K562 (cell line): ENCODE data around the gene SLC4A3. TPM values are rescaled to one million over a fixed set of nuclear protein-coding genes. Genes with fewer than 3 reads are reported as not detected.

ENCODE experiments used
- ATAC-seq: fragments of 200-7000 bp; cut with Tn5 transposase; 3 replicates; pipeline ENCODE4 v1.9.1; 2020; ENCODE audit warnings: moderate library complexity
- BruUV-seq: library from RNA; stranded (reverse); fragments of 400-500 nt; replicated peaks from 2 replicates; lab custom pipeline; 2021; lab: Mats Ljungman, UMichigan
- CTCF ChIA-PET: fragments of 300-600 bp; formaldehyde crosslinking; extraction: SDS; loops from one replicate; lab custom pipeline; 2021; ENCODE audit warnings: low intra/inter-chr PET ratio; lab: Yijun Ruan, JAX
- POLR2A ChIA-PET: fragments of 300-600, 350-650 bp; sonication (Branson Sonifier 250); formaldehyde crosslinking; extraction: SDS; loops from one replicate; lab custom pipeline; 2021; ENCODE audit warnings: antibody characterized with exemption, inconsistent platforms; lab: Yijun Ruan, JAX
- DNase-seq, 4 experiments: peaks; one replicate each; pipeline versions ENCODE4 v3.0.0 to v3.0.0-alpha.2; 2011 to 2018; ENCODE audit warnings: low spot score in 3 of 4, mixed read lengths in 3 of 4; ENCODE audit errors: extremely low read depth in 1 of 4
- FAIRE-seq: peaks from 2 replicates; lab custom pipeline; 2011; peaks lifted over from hg19 to GRCh38; lab: Jason Lieb, UNC
- H2AFZ ChIP-seq: 2 replicates; pipeline ENCODE4 v1.6.0; 2011; ENCODE audit warnings: low read depth, low read length, control low read depth, inconsistent platforms
- H3K27ac ChIP-seq: fragments of 200-600 bp; 3 replicates; pipeline ENCODE4 v1.8.0; 2011; ENCODE audit warnings: low read depth, mild to moderate bottlenecking, control low read depth, inconsistent platforms, low read length, moderate library complexity, mixed read lengths; ENCODE audit errors: extremely low read depth
- H3K27me3 ChIP-seq, 2 experiments: fragments of 300-600 bp in 1 of 2; 2 replicates in 1 of 2; 3 replicates in 1 of 2; pipeline versions ENCODE4 v1.6.0 to v1.8.0; 2011; ENCODE audit warnings: inconsistent platforms in 2 of 2, low read length in 2 of 2, mild to moderate bottlenecking in 1 of 2, mixed read lengths in 1 of 2, moderate library complexity in 1 of 2; ENCODE audit not compliant: control insufficient read depth in 2 of 2, insufficient read depth in 2 of 2
- H3K36me3 ChIP-seq: fragments of 300-600 bp; 3 replicates; pipeline ENCODE4 v1.8.0; 2011; ENCODE audit warnings: mild to moderate bottlenecking, low read length, inconsistent platforms; ENCODE audit not compliant: control insufficient read depth, insufficient read depth
- H3K4me1 ChIP-seq, 2 experiments: fragments of 200-600 bp in 1 of 2; replicated peaks in 1 of 2; 2 replicates in 1 of 2; 3 replicates in 1 of 2; pipeline versions ENCODE4 v1.5.1 to v1.8.0; 2011; ENCODE audit warnings: inconsistent platforms in 2 of 2, low read length in 2 of 2, mild to moderate bottlenecking in 1 of 2, mixed read lengths in 1 of 2, moderate library complexity in 1 of 2; ENCODE audit not compliant: control insufficient read depth in 2 of 2, insufficient read depth in 2 of 2
- H3K4me2 ChIP-seq: 2 replicates; pipeline ENCODE4 v1.6.1; 2011; ENCODE audit warnings: low read length, control low read depth, inconsistent platforms, mixed read lengths; ENCODE audit not compliant: insufficient read depth
- H3K4me3 ChIP-seq: fragments of 200-600 bp; sonication (generic), shearing (Covaris generic); 2 replicates; pipeline ENCODE4 v1.5.1; 2016; ENCODE audit warnings: control low read depth, inconsistent platforms
- H3K79me2 ChIP-seq: fragments of 200-600 bp; 3 replicates; pipeline ENCODE4 v1.8.0; 2011; ENCODE audit warnings: low read length, inconsistent platforms; ENCODE audit not compliant: control insufficient read depth, insufficient read depth
- H3K9ac ChIP-seq, 2 experiments: 2 replicates each; pipeline versions ENCODE4 v1.6.0 to v1.6.1; 2011; ENCODE audit warnings: low read depth in 2 of 2, low read length in 2 of 2, control low read depth in 1 of 2, inconsistent platforms in 1 of 2, mild to moderate bottlenecking in 1 of 2, mixed read lengths in 1 of 2; ENCODE audit not compliant: insufficient read depth in 1 of 2
- H3K9me1 ChIP-seq: one replicate; pipeline ENCODE4 v1.6.0; 2011; ENCODE audit warnings: inconsistent platforms, mild to moderate bottlenecking, low read length, moderate library complexity; ENCODE audit not compliant: control insufficient read depth, insufficient read depth
- H3K9me3 ChIP-seq: replicated peaks from 2 replicates; pipeline ENCODE4 v1.5.1; 2011; ENCODE audit warnings: low read depth, low read length, inconsistent platforms; ENCODE audit not compliant: control insufficient read depth, insufficient read depth
- H4K20me1 ChIP-seq: replicated peaks from 2 replicates; pipeline ENCODE4 v1.6.1; 2011; ENCODE audit warnings: low read length, inconsistent platforms, mixed read lengths; ENCODE audit not compliant: control insufficient read depth, insufficient read depth
- EWSR1 ChIP-seq: fragments of 450-650 bp; IDR thresholded peaks from 2 replicates; pipeline ENCODE4 v1.6.1; 2018; ENCODE audit warnings: borderline replicate concordance, mild to moderate bottlenecking, low read depth, moderate library complexity; ENCODE audit not compliant: partially characterized antibody
- MCM7 ChIP-seq, 2 experiments: fragments of 450-650 bp; IDR thresholded peaks; 2 replicates each; pipeline ENCODE4 v1.6.1; 2016 to 2018
- SAFB ChIP-seq: fragments of 200-400 bp; formaldehyde crosslinking; IDR thresholded peaks from 2 replicates; pipeline ENCODE4 v1.6.1; 2017; ENCODE audit warnings: low read depth, low read length, borderline replicate concordance
- STAG1 ChIP-seq: sonication (generic); formaldehyde crosslinking; IDR thresholded peaks from 2 replicates; pipeline ENCODE4 v1.5.0; 2020; ENCODE audit warnings: missing genetic modification reagents, borderline replicate concordance
- ZNF444 ChIP-seq: fragments of 250-450 bp; sonication (Bioruptor Pico); IDR thresholded peaks from 2 replicates; pipeline ENCODE4 v1.4.0; 2020; ENCODE audit warnings: mild to moderate bottlenecking, moderate library complexity
- ZNF696 ChIP-seq: fragments of 250-450 bp; sonication (Bioruptor Pico); conservative IDR thresholded peaks from 2 replicates; pipeline ENCODE4 v1.4.0; 2020; ENCODE audit warnings: mild to moderate bottlenecking, moderate library complexity
- WGBS: fragments of 100-300 bp; shearing (Covaris generic); methylation state at CpG from one replicate; pipeline ENCODE4 v1.1.6; 2016; ENCODE audit warnings: low coverage, mixed read lengths; ENCODE audit not compliant: insufficient coverage; ENCODE audit errors: missing lambda C conversion rate; 5-methylcytosine and 5-hydroxymethylcytosine counted together
- in situ Hi-C: fragments of 300-500 bp; cut with MboI; formaldehyde crosslinking; loops from 4 replicates; pipeline ENCODE4 v1.15.0; 2018; ENCODE audit warnings: inconsistent platforms, mixed read lengths
- intact Hi-C: fragments of 100-400 bp; cut with micrococcal nuclease; formaldehyde crosslinking; loops from 2 replicates; pipeline ENCODE4 v1.14.2; 2022
- polyA plus RNA-seq, 8 experiments: library from polyadenylated mRNA; depleted of rRNA in 4 of 8; stranded (reverse) in 5 of 8; unstranded in 3 of 8; fragments of >200 nt; fragmentation: Nextera tagmentation in 2 of 8; fragmentation: Illumina TruSeq in 1 of 8; extraction: Ambion mirVana in 2 of 8; extraction: Trizol in 1 of 8; gene quantifications; 2 replicates each; pipeline versions ENCODE4 v1.2.1 to v1.2.3, GENCODE V29; 2011 to 2014; ENCODE audit warnings: inconsistent platforms in 1 of 8, missing spikeins in 1 of 8
- total RNA-seq, 7 experiments: library from RNA; depleted of rRNA in 6 of 7; stranded (reverse); fragments of >200 nt in 6 of 7; fragmentation: Illumina TruSeq in 2 of 7; extraction: Trizol in 2 of 7; gene quantifications; 2 replicates each; pipeline versions ENCODE4 v1.2.1 to v1.2.3, GENCODE V29; 2011 to 2021; ENCODE audit warnings: low replicate concordance in 1 of 7
- TF ChIP-seq, protein P1 (sequence below): sonication (generic); formaldehyde crosslinking; IDR thresholded peaks from 2 replicates; pipeline ENCODE4 v1.8.0; 2023; ENCODE audit warnings: missing genetic modification reagents, mild to moderate bottlenecking, borderline replicate concordance
- TF ChIP-seq, protein P2 (sequence below), 2 experiments: fragments of 150-350 bp in 1 of 2; IDR thresholded peaks; 2 replicates each; pipeline ENCODE4 v1.6.1; 2012 to 2016; ENCODE audit warnings: low read depth in 2 of 2, low read length in 2 of 2, mild to moderate bottlenecking in 1 of 2, moderate library complexity in 1 of 2

Gene SLC4A3
- total and polyA plus RNA-seq, 9 of the 15 experiments (the other 6 are each of a cell fraction or from before 2014, with no cell fraction given): 0.04 to 0.31 (median 0.16) TPM; not detected in 5

DNA sequence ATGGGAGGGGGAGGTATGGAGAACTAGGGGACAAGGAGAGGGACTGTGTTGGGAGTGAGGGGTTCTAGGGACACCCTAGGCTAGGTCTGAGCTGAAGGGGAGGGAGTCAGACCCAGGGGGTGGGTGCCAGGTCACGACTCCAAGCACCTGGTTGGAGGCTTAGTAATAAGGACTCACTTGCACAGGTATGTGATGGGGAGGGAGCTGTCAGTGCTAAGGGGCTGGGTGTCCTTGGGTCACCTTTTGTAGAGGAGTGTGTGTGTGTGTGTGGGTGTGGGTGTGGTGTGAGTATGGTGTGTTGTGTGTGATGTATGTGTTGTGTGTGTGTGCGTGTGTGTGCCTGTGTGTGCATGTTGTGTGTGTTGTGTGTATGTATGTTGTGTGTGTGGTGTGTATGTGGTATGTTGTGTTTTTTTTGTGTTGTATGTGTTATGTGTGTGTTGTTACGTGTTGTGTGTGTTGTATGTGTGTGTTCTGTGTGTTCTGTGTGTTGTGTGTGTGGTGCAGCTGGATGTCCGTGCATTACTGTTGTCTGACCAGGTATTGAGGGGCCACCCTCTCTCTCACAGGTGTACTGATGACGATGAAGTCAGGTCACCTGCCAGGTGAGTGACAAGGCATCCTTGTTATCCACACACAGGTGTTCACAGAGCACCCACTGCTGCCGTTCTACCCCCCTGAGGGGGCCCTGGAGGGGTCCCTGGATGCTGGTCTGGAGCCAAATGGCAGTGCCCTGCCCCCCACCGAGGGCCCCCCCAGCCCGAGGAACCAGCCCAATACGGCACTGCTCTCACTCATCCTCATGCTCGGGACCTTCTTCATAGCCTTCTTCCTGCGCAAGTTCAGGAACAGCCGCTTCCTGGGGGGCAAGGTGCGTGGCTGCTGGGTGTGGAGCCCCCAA lies 9.8 kb downstream of the SLC4A3 start (continued):
- TF ChIP-seq, protein P1, sequence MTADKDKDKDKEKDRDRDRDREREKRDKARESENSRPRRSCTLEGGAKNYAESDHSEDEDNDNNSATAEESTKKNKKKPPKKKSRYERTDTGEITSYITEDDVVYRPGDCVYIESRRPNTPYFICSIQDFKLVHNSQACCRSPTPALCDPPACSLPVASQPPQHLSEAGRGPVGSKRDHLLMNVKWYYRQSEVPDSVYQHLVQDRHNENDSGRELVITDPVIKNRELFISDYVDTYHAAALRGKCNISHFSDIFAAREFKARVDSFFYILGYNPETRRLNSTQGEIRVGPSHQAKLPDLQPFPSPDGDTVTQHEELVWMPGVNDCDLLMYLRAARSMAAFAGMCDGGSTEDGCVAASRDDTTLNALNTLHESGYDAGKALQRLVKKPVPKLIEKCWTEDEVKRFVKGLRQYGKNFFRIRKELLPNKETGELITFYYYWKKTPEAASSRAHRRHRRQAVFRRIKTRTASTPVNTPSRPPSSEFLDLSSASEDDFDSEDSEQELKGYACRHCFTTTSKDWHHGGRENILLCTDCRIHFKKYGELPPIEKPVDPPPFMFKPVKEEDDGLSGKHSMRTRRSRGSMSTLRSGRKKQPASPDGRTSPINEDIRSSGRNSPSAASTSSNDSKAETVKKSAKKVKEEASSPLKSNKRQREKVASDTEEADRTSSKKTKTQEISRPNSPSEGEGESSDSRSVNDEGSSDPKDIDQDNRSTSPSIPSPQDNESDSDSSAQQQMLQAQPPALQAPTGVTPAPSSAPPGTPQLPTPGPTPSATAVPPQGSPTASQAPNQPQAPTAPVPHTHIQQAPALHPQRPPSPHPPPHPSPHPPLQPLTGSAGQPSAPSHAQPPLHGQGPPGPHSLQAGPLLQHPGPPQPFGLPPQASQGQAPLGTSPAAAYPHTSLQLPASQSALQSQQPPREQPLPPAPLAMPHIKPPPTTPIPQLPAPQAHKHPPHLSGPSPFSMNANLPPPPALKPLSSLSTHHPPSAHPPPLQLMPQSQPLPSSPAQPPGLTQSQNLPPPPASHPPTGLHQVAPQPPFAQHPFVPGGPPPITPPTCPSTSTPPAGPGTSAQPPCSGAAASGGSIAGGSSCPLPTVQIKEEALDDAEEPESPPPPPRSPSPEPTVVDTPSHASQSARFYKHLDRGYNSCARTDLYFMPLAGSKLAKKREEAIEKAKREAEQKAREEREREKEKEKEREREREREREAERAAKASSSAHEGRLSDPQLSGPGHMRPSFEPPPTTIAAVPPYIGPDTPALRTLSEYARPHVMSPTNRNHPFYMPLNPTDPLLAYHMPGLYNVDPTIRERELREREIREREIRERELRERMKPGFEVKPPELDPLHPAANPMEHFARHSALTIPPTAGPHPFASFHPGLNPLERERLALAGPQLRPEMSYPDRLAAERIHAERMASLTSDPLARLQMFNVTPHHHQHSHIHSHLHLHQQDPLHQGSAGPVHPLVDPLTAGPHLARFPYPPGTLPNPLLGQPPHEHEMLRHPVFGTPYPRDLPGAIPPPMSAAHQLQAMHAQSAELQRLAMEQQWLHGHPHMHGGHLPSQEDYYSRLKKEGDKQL: no peak

DNA sequence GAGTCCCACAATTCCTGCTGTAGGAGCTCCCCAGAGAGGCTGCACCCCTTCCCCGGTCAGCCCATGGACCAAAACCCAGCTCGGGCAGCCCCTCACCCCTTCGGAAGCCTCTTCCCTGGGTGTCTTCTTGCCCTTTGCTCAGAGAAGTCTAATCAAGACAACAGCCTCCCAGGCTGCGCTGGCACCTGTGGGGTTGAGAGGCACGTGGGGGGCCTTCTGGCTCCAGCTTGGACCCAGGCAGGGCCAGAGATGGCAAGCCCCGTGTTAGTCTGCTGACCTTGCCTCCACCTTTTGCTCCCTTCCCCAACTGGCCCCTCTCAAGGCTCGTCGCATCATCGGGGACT lies 10.4 kb downstream of the SLC4A3 start:
- in situ Hi-C loops: no loop called here
- Histone ChIP-seq H2AFZ (no peak overlapping the region), H3K9me1 (no peaks in the 10 kb centered on the region), H3K27me3 (peaks cover 2 to 26% of the 10 kb centered on the region in 2 experiments; a peak in 3 of 5 replicates), H3K4me3 (no peak overlapping the region), H3K4me2 (no peak overlapping the region), H4K20me1 (no peaks in the 10 kb centered on the region), H3K79me2 (no peaks in the 10 kb centered on the region), H3K27ac (no peak overlapping the region), H3K4me1 (peaks cover 13 to 56% of the 10 kb centered on the region in 2 experiments; a peak in 4 of 5 replicates), H3K36me3 (no peaks in the 10 kb centered on the region), H3K9me3 (no peaks in the 10 kb centered on the region), H3K9ac (no peak overlapping the region)
- DNase-seq (no peak), FAIRE-seq (no peak), ATAC-seq (no peak)
- ChIA-PET POLR2A (interaction anchor here (0.9 kb wide), 1 partner anchor 11 kb away, joined by 3 read pairs; no protein-coding TSS in a partner anchor), CTCF (no interaction called here)
- no TSS peak for BruUV-seq
- intact Hi-C loops: no loop called here
- WGBS: 29% methylated on average over 6 of the region's 9 CpGs
- TF ChIP-seq ZNF444 (CRISPR knock-in tag) (no peak), MCM7 (IDR thresholded peaks at IDR 0.05) (no peak), EWSR1 (no peak), ZNF696 (CRISPR knock-in tag) (no peak), STAG1 (CRISPR knock-in tag) (no peak), SAFB (no peak)
- TF ChIP-seq, protein P2, sequence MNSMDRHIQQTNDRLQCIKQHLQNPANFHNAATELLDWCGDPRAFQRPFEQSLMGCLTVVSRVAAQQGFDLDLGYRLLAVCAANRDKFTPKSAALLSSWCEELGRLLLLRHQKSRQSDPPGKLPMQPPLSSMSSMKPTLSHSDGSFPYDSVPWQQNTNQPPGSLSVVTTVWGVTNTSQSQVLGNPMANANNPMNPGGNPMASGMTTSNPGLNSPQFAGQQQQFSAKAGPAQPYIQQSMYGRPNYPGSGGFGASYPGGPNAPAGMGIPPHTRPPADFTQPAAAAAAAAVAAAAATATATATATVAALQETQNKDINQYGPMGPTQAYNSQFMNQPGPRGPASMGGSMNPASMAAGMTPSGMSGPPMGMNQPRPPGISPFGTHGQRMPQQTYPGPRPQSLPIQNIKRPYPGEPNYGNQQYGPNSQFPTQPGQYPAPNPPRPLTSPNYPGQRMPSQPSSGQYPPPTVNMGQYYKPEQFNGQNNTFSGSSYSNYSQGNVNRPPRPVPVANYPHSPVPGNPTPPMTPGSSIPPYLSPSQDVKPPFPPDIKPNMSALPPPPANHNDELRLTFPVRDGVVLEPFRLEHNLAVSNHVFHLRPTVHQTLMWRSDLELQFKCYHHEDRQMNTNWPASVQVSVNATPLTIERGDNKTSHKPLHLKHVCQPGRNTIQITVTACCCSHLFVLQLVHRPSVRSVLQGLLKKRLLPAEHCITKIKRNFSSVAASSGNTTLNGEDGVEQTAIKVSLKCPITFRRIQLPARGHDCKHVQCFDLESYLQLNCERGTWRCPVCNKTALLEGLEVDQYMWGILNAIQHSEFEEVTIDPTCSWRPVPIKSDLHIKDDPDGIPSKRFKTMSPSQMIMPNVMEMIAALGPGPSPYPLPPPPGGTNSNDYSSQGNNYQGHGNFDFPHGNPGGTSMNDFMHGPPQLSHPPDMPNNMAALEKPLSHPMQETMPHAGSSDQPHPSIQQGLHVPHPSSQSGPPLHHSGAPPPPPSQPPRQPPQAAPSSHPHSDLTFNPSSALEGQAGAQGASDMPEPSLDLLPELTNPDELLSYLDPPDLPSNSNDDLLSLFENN (IDR thresholded peaks at IDR 0.05; ENCODE audit: low read depth in 2 of 2, low read length in 2 of 2): no peak
